T47D (cell line): ENCODE data around the gene CAT.
"Not testable (repeated sequence)": the region's sequence is repeated elsewhere in the genome, so short reads cannot be mapped to it uniquely, and the experiment has no call there.

Experiments used
- DNase-seq, 2 experiments: peaks; one replicate each; pipeline versions ENCODE4 v3.0.0 to v3.0.0-alpha.2; 2011 to 2012; ENCODE audit warnings: low read depth in 1 of 2, low spot score in 1 of 2
- JUND ChIP-seq: IDR thresholded peaks from 2 replicates; pipeline ENCODE4 v1.6.1; 2012; ENCODE audit warnings: low read depth
- in situ Hi-C: cut with HindIII; loops from 2 replicates; pipeline ENCODE4 v1.10.0; 2016; ENCODE audit warnings: low sequenced_read_pairs, low pct_unique_long_range_greater_than_20kb

CAT gene

GRCh38 chr11:34411111-34411510 lies 27.6 kb upstream of the CAT start:
- in situ Hi-C loops: no loop called here
- TF ChIP-seq JUND: no peak
- DNase-seq: no peak

GRCh38 chr11:34411791-34412190 lies 26.9 kb upstream of the CAT start:
- DNase-seq: no peak
- no peak for TF ChIP-seq JUND
- in situ Hi-C loops: no loop called here

- DNase-seq: no peak
- in situ Hi-C loops: no loop called here
- TF ChIP-seq JUND: no peak
Observed at GRCh38 chr11:34413263-34413662, 25.5 kb upstream of the CAT start.

- in situ Hi-C loops: no loop called here
- no peak for TF ChIP-seq JUND
- no peak for DNase-seq
Observed at GRCh38 chr11:34415538-34415937, 23.2 kb upstream of the CAT start.

- DNase-seq: no peak
- no peak for TF ChIP-seq JUND
- in situ Hi-C loops: no loop called here
Observed at GRCh38 chr11:34416088-34416487, 22.6 kb upstream of the CAT start.

GRCh38 chr11:34416766-34417165 lies 22.0 kb upstream of the CAT start:
- no peak for TF ChIP-seq JUND
- no peak for DNase-seq
- in situ Hi-C loops: no loop called here

- no peak for TF ChIP-seq JUND
- DNase-seq: no peak
- in situ Hi-C loops: no loop called here
Observed at GRCh38 chr11:34417202-34417601, 21.5 kb upstream of the CAT start.

GRCh38 chr11:34419158-34419557 lies 19.6 kb upstream of the CAT start:
- in situ Hi-C loops: no loop called here
- no peak for TF ChIP-seq JUND
- peak in 1 of 2 experiments; percentile 53 for DNase-seq

- peak in 1 of 2 experiments; percentile 79 for DNase-seq
- TF ChIP-seq JUND: no peak
- in situ Hi-C loops: no loop called here
Observed at GRCh38 chr11:34423300-34423699, 15.4 kb upstream of the CAT start.

- in situ Hi-C loops, DNase-seq: not testable (repeated sequence)
Observed at GRCh38 chr11:34424826-34425225, 13.9 kb upstream of the CAT start.

GRCh38 chr11:34425360-34425759 lies 13.4 kb upstream of the CAT start:
- in situ Hi-C loops: no loop called here
- DNase-seq: no peak
- no peak for TF ChIP-seq JUND

- no peak for DNase-seq
- no peak for TF ChIP-seq JUND
- in situ Hi-C loops: no loop called here
Observed at GRCh38 chr11:34425867-34426266, 12.9 kb upstream of the CAT start.

- in situ Hi-C loops: no loop called here
- no peak for TF ChIP-seq JUND
- DNase-seq: no peak
Observed at GRCh38 chr11:34426766-34427185, 12.0 kb upstream of the CAT start.

- no peak for TF ChIP-seq JUND
- in situ Hi-C loops: no loop called here
- DNase-seq: no peak
Observed at GRCh38 chr11:34427186-34427805, 11.4 kb upstream of the CAT start.

- TF ChIP-seq JUND: no peak
- in situ Hi-C loops: no loop called here
- no peak for DNase-seq
Observed at GRCh38 chr11:34431979-34432378, 6.8 kb upstream of the CAT start.
